Activated T-cell treated with anti-CD3 and anti-CD28 coated beads for 1 hour (primary cell): Measurements from ENCODE around the gene TMEM88.

Experiments used
- DNase-seq: peaks from one replicate; pipeline ENCODE4 v3.0.0-alpha.2; 2020; ENCODE audit warnings: low read depth

TMEM88 gene

DNA sequence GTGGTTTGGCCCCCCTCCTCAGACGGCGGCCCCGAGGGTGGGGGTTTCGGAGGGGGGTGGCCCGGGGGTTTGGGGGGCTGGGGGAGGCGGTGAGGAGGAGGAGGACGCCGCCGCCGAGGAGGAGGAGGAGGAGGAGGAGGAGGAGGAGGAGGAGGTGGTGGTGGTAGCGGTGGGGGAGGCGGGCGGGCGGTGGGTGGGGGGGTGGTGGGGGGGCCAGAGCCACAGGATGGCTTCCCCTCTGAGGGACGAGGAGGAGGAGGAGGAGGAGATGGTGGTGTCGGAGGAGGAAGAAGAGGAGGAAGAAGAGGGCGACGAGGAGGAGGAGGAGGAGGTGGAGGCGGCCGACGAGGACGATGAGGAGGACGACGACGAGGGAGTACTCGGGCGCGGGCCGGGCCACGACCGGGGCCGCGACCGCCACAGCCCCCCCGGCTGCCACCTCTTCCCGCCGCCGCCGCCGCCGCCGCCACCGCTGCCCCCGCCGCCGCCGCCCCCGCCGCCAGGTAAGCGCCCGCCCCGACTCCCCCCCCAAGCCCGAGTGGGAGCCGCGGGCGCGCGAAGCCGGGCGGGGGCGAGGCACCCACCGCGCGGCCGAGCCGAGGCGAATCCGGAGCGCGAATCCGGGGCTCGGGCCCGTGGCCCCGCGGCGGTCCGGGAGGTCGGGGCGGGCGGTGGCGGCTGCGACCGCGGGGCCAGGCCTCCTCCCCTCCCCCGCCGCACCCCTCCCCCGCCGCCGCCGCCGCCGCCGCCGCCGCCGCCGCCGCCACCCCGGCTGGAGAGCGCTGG lies 29.9 kb downstream of the TMEM88 start:
- DNase-seq: peak; percentile 38

DNA sequence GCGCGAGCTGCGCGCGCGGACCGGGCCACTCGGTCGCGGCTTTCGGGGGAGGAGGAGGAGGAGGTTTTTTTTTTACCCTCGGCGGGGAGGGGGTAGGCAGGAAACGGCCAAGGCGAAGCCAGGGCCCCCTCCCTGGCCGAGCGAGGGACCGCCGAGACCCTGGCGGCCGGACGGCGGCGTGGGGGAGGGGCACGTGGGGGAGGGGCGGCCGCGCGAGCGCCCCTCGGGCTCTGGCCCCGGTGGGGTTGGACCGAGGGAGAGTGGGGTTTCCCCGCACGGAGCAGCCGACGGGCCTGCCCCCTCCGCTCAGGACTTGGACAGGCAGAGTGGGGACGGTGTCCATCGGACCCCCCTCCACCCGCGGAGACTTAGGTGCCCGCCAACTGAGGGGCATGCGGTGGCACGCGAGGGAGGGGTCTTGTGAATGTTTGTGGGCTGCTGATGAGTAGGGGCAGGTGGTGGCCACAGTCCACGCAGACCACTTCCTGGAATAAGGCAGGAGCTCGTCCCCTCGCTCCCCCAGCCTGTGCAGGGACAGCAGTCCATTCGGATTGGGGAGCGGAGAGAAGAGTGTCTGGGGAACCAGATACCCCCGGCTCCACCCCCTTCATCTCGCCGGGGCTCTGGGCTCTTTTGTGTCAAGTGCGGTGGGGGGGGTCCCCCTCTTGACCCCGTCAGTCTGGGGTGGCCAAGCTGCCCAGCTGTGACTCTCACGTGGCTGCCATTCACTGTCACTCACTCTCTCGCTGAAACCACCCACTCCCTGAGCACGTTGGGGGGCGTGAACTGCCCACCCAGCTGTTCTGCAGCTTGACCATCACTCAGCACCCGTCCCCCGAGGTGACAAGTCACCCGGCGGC lies 30.7 kb downstream of the TMEM88 start:
- DNase-seq: peak; percentile 14

GRCh38 chr17:7886227-7887037 lies 31.6 kb downstream of the TMEM88 start:
- DNase-seq: peak; percentile 38

DNA sequence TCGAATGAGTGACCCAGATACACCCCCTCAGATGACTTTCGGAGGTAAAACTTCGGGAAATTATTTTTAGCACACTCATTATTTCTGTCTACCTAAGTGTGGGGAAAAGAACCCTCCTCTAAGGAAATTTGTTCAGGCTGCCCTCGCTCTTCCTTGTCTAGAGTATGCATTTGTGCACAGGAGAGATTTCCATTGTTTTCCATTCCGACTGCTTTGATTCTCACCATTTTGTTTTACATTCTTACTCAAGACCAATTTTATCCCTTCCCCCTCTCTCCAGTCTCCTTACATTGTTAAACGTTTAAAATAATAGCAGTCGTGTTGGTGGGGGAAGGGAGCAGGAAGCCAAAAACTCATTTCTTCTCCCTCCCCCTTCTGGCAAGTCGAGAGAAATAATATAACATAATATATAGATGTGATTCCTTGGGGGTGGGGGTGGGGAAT lies 32.2 kb downstream of the TMEM88 start:
- DNase-seq: no peak

GRCh38 chr17:7887482-7888183 lies 32.8 kb downstream of the TMEM88 start:
- DNase-seq: peak; percentile 80

GRCh38 chr17:7888184-7888920 lies 33.5 kb downstream of the TMEM88 start, which contains the start of gene CHD3:
Gene CHD3, plus strand, starts transcription at chr17:7888789. Its CDS starts 212 bp downstream, at chr17:7889001.
- DNase-seq: peak; percentile 36

- peak; percentile 26 for DNase-seq
Measured at GRCh38 chr17:7889166-7889955, 34.5 kb downstream of the TMEM88 start.

GRCh38 chr17:7893187-7893880 lies 38.5 kb downstream of the TMEM88 start:
- no peak for DNase-seq

GRCh38 chr17:7894226-7894625 lies 39.4 kb downstream of the TMEM88 start:
- DNase-seq: no peak

DNA sequence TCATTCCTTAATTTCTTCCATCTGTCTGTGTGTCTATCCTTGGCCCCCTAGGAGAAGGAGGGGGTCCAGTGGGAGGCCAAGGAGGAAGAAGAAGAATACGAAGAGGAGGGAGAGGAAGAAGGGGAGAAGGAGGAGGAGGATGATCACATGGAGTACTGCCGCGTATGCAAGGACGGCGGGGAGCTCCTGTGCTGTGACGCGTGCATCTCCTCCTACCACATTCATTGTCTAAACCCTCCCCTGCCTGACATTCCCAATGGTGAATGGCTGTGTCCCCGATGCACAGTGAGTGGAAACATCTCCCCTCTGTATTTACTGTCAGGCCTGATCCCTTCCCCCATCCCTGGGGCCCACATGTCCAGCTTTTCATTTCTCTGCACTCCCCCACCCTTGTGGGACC lies 40.0 kb downstream of the TMEM88 start:
- no peak for DNase-seq

- no peak for DNase-seq
Measured at GRCh38 chr17:7897090-7897489, 42.2 kb downstream of the TMEM88 start.

- DNase-seq: no peak
Measured at GRCh38 chr17:7897773-7898172, 42.9 kb downstream of the TMEM88 start.

GRCh38 chr17:7903154-7904103 lies 48.6 kb downstream of the TMEM88 start:
- no peak for DNase-seq
